PC-9 (cell line): ENCODE results near the gene PCDHA10. TPM values are rescaled to one million over a fixed set of nuclear protein-coding genes. Genes with fewer than 3 reads are reported as not detected.

Experiments used
- BruUV-seq: library from RNA; stranded (reverse); fragments of 400-500 nt; replicated peaks from 2 replicates; lab custom pipeline; 2021; lab: Mats Ljungman, UMichigan
- CTCF ChIA-PET: fragments of 300-600 bp; sonication (Branson Sonifier 250); formaldehyde crosslinking; loops from one replicate; lab custom pipeline; 2022; ENCODE audit warnings: antibody characterized with exemption; lab: Charles Lee
- POLR2A ChIA-PET: fragments of 300-600 bp; sonication (Branson Sonifier 250); formaldehyde crosslinking; loops from one replicate; lab custom pipeline; 2022; ENCODE audit warnings: antibody characterized with exemption; ENCODE audit not compliant: unreplicated experiment; lab: Charles Lee
- DNase-seq, 2 experiments: peaks; one replicate each; pipeline versions ENCODE4 v3.0.0 to v3.0.0-alpha.2; 2015 to 2022; ENCODE audit warnings: mixed read lengths in 1 of 2
- H2AFZ ChIP-seq: fragments of 200-600 bp; sonication (generic); 2 replicates; pipeline ENCODE4 v1.8.1; 2017; ENCODE audit warnings: antibody characterized with exemption
- H3F3A ChIP-seq: fragments of 200-600 bp; sonication (generic); 2 replicates; pipeline ENCODE4 v1.8.1; 2017; ENCODE audit warnings: antibody characterized with exemption, mild to moderate bottlenecking, low read depth; ENCODE audit not compliant: insufficient read depth
- H3K27ac ChIP-seq: fragments of 200-600 bp; sonication (generic); 2 replicates; pipeline ENCODE4 v1.6.1; 2016; ENCODE audit warnings: mixed run types
- H3K27me3 ChIP-seq: fragments of 200-600 bp; sonication (generic); 2 replicates; pipeline ENCODE4 v1.6.1; 2016; ENCODE audit warnings: low read depth, mixed run types; ENCODE audit not compliant: insufficient read depth
- H3K36me3 ChIP-seq: fragments of 200-600 bp; sonication (generic); 2 replicates; pipeline ENCODE4 v1.6.1; 2016; ENCODE audit warnings: low read depth, mixed run types
- H3K4me1 ChIP-seq: fragments of 200-600 bp; sonication (generic); replicated peaks from 2 replicates; pipeline ENCODE4 v1.6.1; 2016; ENCODE audit warnings: mixed run types; ENCODE audit not compliant: insufficient read depth
- H3K4me2 ChIP-seq: fragments of 200-600 bp; sonication (generic); 2 replicates; pipeline ENCODE4 v1.6.1; 2017; ENCODE audit warnings: mixed run types
- H3K4me3 ChIP-seq: fragments of 200-600 bp; sonication (generic); 2 replicates; pipeline ENCODE4 v1.6.1; 2016; ENCODE audit warnings: mixed run types
- H3K79me2 ChIP-seq: fragments of 200-600 bp; sonication (generic); 2 replicates; pipeline ENCODE4 v1.6.1; 2017; ENCODE audit warnings: low read depth, mixed run types
- H3K9me2 ChIP-seq: fragments of 200-600 bp; sonication (generic); 2 replicates; pipeline ENCODE4 v1.8.1; 2017; ENCODE audit warnings: mild to moderate bottlenecking; ENCODE audit not compliant: insufficient read depth
- H3K9me3 ChIP-seq: fragments of 200-600 bp; sonication (generic); 2 replicates; pipeline ENCODE4 v1.8.1; 2016; ENCODE audit warnings: low read depth; ENCODE audit not compliant: insufficient read depth
- H4K20me1 ChIP-seq: fragments of 200-600 bp; sonication (generic); 2 replicates; pipeline ENCODE4 v1.8.1; 2017; ENCODE audit not compliant: insufficient read depth
- CTCF ChIP-seq: fragments of 200-600 bp; sonication (generic); conservative IDR thresholded peaks from 2 replicates; pipeline ENCODE4 v1.6.1; 2017; ENCODE audit warnings: mixed run types, antibody characterized with exemption, mild to moderate bottlenecking, moderate library complexity
- EZH2 ChIP-seq: fragments of 200-600 bp; sonication (generic); IDR thresholded peaks from 2 replicates; pipeline ENCODE4 v1.8.0; 2017; ENCODE audit warnings: antibody characterized with exemption, low read depth
- intact Hi-C: fragments of 100-400 bp; cut with micrococcal nuclease; formaldehyde crosslinking; loops from one replicate; pipeline ENCODE4 v1.10.0; 2022; ENCODE audit not compliant: unreplicated experiment
- total RNA-seq: library from RNA; stranded (reverse); gene quantifications from 2 replicates; pipeline ENCODE4 v1.2.3, GENCODE V29; 2021

Gene PCDHA10
- total RNA-seq, 1 experiment from 2014 or later: not detected

DNA sequence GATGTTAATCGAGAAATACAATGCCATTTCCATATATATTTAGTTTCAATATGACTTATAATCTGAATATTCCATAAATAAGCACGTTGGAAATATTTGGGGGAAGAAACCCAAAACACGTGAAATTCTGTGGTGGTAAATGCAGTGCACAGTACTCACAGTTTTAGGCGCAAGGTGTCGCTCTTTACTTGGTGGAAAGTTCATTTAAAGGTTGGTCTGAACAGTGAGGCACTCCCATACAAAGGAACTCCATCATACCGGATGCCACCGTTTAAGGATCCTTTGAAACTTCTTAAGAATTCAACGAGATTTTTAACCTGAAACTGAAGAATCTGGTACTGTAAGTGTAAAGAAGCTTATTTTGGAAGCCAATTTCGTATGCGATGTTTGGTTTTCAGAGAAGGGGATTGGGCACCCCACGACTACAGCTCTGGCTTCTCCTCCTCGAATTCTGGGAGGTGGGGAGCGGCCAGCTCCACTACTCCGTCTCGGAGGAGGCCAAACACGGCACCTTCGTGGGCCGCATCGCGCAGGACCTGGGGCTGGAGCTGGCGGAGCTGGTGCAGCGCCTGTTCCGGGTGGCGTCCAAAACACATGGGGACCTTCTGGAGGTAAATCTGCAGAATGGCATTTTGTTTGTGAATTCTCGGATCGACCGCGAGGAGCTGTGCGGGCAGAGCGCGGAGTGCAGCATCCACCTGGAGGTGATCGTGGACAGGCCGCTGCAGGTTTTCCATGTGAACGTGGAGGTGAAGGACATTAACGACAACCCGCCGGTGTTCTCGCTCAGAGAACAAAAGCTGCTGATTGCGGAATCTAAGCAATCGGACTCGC lies 13.2 kb downstream of the PCDHA10 start, which contains the start of gene PCDHA11:
PCDHA11 (plus strand) TSS at position 237 of the 834 bp plus-strand sequence; CDS start at position 384, 147 bp downstream.
- peak; percentile 44; the same call in 1 of the 2 replicates for TF ChIP-seq CTCF
- no peak for TF ChIP-seq EZH2
- POLR2A ChIA-PET: no interaction called here
- Histone ChIP-seq H3K36me3 (no peaks in the 10 kb centered on the region), H2AFZ (no peak within 1 kb of the TSS), H3F3A (no peaks in the 10 kb centered on the region), H3K4me1 (no peaks in the 10 kb centered on the region), H3K4me2 (peak within 1 kb of the TSS; percentile 6), H3K9me2 (no peaks in the 10 kb centered on the region), H3K79me2 (no peaks in the 10 kb centered on the region), H3K4me3 (no peak within 1 kb of the TSS), H3K9me3 (no peaks in the 10 kb centered on the region), H3K27me3 (no peaks in the 10 kb centered on the region), H3K27ac (no peak within 1 kb of the TSS), H4K20me1 (no peaks in the 10 kb centered on the region)
- CTCF ChIA-PET: interaction anchor here (0.6 to 1.1 kb wide), 3 partner anchors 32 to 171 kb away, joined by 3 to 9 read pairs (median 3); no protein-coding TSS in a partner anchor
- no peak for DNase-seq
- BruUV-seq: no TSS peak
- intact Hi-C loops: loop anchor here (1.0 to 2.0 kb wide), 2 partner anchors 58 to 172 kb away; partner anchors contain the start of gene PCDHAC1

DNA sequence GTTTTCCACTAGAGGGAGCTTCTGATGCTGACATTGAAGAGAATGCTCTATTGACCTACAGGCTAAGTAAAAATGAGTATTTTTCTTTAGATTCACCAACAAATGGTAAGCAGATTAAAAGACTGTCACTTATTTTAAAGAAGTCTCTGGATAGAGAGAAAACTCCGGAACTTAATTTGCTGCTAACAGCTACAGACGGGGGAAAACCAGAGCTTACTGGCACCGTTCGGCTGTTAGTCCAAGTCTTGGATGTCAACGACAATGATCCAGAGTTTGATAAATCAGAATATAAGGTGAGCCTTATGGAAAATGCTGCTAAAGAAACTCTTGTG lies 13.8 kb downstream of the PCDHA10 start:
- DNase-seq: no peak
- no peak overlapping the region for H3K27ac ChIP-seq
- no peaks in the 10 kb centered on the region for H3K9me3 ChIP-seq
- ChIA-PET POLR2A (no interaction called here), CTCF (interaction anchor here (0.6 to 1.1 kb wide), 4 partner anchors 31 to 273 kb away, joined by 3 to 9 read pairs (median 4); no protein-coding TSS in a partner anchor)
- H3K4me2 ChIP-seq: no peak overlapping the region
- BruUV-seq: no TSS peak
- H4K20me1 ChIP-seq: no peaks in the 10 kb centered on the region
- no peak for TF ChIP-seq CTCF
- TF ChIP-seq EZH2: no peak
- no peaks in the 10 kb centered on the region for H3K9me2 ChIP-seq
- H3K4me3 ChIP-seq: no peak overlapping the region
- no peak overlapping the region for H2AFZ ChIP-seq
- H3K36me3 ChIP-seq: no peaks in the 10 kb centered on the region
- H3F3A ChIP-seq: no peaks in the 10 kb centered on the region
- no peaks in the 10 kb centered on the region for H3K4me1 ChIP-seq
- H3K79me2 ChIP-seq: no peaks in the 10 kb centered on the region
- H3K27me3 ChIP-seq: no peaks in the 10 kb centered on the region
- intact Hi-C loops: loop anchor here (2.0 kb wide), 1 partner anchor 57 kb away; the partner anchor contains the start of gene PCDHAC1

DNA sequence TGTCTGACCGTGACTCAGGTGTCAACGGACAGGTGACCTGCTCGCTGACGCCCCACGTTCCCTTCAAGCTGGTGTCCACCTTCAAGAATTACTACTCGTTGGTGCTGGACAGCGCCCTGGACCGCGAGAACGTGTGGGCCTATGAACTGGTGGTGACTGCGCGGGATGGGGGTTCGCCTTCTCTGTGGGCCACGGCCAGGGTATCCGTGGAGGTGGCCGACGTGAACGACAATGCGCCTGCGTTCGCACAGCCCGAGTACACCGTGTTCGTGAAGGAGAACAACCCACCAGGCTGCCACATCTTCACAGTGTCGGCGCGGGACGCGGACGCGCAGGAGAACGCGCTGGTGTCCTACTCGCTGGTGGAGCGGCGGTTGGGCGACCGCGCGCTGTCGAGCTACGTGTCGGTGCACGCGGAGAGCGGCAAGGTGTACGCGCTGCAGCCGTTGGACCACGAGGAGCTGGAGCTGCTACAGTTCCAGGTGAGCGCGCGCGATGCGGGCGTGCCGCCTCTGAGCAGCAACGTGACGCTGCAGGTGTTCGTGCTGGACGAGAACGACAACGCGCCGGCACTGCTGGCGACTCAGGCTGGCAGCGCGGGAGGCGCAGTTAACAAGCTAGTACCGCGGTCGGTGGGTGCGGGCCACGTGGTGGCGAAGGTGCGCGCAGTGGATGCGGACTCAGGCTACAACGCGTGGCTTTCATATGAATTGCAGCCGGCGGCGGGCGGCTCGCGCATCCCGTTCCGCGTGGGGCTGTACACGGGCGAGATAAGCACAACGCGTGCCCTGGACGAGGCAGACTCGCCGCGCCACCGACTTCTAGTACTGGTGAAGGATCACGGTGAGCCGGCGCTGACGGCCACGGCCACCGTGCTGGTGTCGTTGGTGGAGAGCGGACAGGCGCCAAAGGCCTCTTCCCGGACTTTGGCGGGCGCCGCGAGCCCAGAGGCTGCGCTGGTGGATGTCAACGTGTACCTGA lies 14.8 kb downstream of the PCDHA10 start:
- Histone ChIP-seq H3K4me2 (no peak overlapping the region), H3F3A (no peaks in the 10 kb centered on the region), H3K36me3 (no peaks in the 10 kb centered on the region), H3K9me2 (no peaks in the 10 kb centered on the region), H3K4me3 (no peak overlapping the region), H2AFZ (no peak overlapping the region), H3K4me1 (no peaks in the 10 kb centered on the region), H4K20me1 (no peaks in the 10 kb centered on the region), H3K27ac (no peak overlapping the region), H3K27me3 (no peaks in the 10 kb centered on the region), H3K79me2 (no peaks in the 10 kb centered on the region), H3K9me3 (no peaks in the 10 kb centered on the region)
- BruUV-seq: no TSS peak
- ChIA-PET CTCF (interaction anchor here (0.6 kb wide), 1 partner anchor 272 kb away, joined by 5 read pairs; no protein-coding TSS in a partner anchor), POLR2A (no interaction called here)
- intact Hi-C loops: no loop called here
- DNase-seq: no peak
- TF ChIP-seq CTCF: no peak
- TF ChIP-seq EZH2: no peak
